ENCODE data around the gene GALNT10. TPM values are rescaled to one million over a fixed set of nuclear protein-coding genes. Genes with fewer than 3 reads are reported as not detected.

Gene GALNT10
- total and polyA plus RNA-seq, 2 experiments from 2014 or later, result 3.2 to 12.9 TPM

GRCh38 chr5:154288145-154288544 is 97.6 kb downstream of the GALNT10 start:
- H3K9me2 ChIP-seq (ENCODE audit: insufficient read depth), result no peaks in the 10 kb centered on the region; the same call in 1 of the 2 replicates
- Mint-ChIP-seq H3K27ac (no peak overlapping the region), H3K9me3 (no peaks in the 10 kb centered on the region), H3K36me3 (ENCODE audit: low read depth) (no peaks in the 10 kb centered on the region), H3K4me1 (peaks cover 37% of the 10 kb centered on the region), H3K27me3 (ENCODE audit: insufficient read depth, low read depth, poor library complexity) (peaks cover 8% of the 10 kb centered on the region), H3K4me3 (no peak overlapping the region)
- no peaks in the 10 kb centered on the region for H3K36me3 ChIP-seq (ENCODE audit: insufficient read depth)
- no peaks in the 10 kb centered on the region for H3K27me3 ChIP-seq (ENCODE audit: insufficient read depth)
- no peak overlapping the region for H3K4me3 ChIP-seq
- H2AFZ ChIP-seq, result no peak overlapping the region
- peak; percentile 17 for DNase-seq (ENCODE audit: low spot score)
- TF ChIP-seq, protein P1, sequence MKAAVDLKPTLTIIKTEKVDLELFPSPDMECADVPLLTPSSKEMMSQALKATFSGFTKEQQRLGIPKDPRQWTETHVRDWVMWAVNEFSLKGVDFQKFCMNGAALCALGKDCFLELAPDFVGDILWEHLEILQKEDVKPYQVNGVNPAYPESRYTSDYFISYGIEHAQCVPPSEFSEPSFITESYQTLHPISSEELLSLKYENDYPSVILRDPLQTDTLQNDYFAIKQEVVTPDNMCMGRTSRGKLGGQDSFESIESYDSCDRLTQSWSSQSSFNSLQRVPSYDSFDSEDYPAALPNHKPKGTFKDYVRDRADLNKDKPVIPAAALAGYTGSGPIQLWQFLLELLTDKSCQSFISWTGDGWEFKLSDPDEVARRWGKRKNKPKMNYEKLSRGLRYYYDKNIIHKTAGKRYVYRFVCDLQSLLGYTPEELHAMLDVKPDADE (IDR thresholded peaks at IDR 0.05), result no peak
- TF ChIP-seq EZH2 (IDR thresholded peaks at IDR 0.05; ENCODE audit: low read depth, unreplicated experiment) (no peak), POLR2AphosphoS5 (IDR thresholded peaks at IDR 0.05; ENCODE audit: low read depth) (no peak), ZNF114 (CRISPR knock-in tag; IDR thresholded peaks at IDR 0.05) (no peak), EZH2phosphoT487 (IDR thresholded peaks at IDR 0.05; ENCODE audit: unreplicated experiment) (no peak), REST (IDR thresholded peaks at IDR 0.05; ENCODE audit: unreplicated experiment) (no peak), JUNB (IDR thresholded peaks at IDR 0.05; ENCODE audit: unreplicated experiment) (no peak), CTCF (conservative IDR thresholded peaks at IDR 0.05; ENCODE audit: low read depth in 2 of 2) (no peak), STAT1 (IDR thresholded peaks at IDR 0.05; ENCODE audit: unreplicated experiment) (no peak), NANOG (IDR thresholded peaks at IDR 0.05; ENCODE audit: borderline replicate concordance) (no peak), ZNF462 (CRISPR knock-in tag; IDR thresholded peaks at IDR 0.05) (no peak), CREB1 (CRISPR knock-in tag; IDR thresholded peaks at IDR 0.05; ENCODE audit: low read depth) (no peak), ZNF331 (CRISPR knock-in tag; IDR thresholded peaks at IDR 0.05; ENCODE audit: low read depth) (no peak)
- peaks cover 27% of the 10 kb centered on the region for H3K4me1 ChIP-seq (ENCODE audit: insufficient read depth)
- peak; percentile 55; the same call in 2 of the 3 replicates for ATAC-seq
- H3F3A ChIP-seq (replicated peaks; ENCODE audit: low read depth), result no peaks in the 10 kb centered on the region
- peak overlapping the region; percentile 59 for H3K4me2 ChIP-seq
- H4K20me1 ChIP-seq (replicated peaks; ENCODE audit: insufficient read depth), result no peaks in the 10 kb centered on the region
- H3K79me2 ChIP-seq (replicated peaks; ENCODE audit: insufficient read depth), result no peaks in the 10 kb centered on the region
- peak overlapping the region; percentile 59 for H3K27ac ChIP-seq (ENCODE audit: low read depth)

Data from GM23338 (cell line).